ENCODE data around the gene FIBP. TPM values are rescaled to one million over a fixed set of nuclear protein-coding genes. Genes with fewer than 3 reads are reported as not detected.

Gene FIBP
- total RNA-seq, 1 donor: 129 TPM

DNA sequence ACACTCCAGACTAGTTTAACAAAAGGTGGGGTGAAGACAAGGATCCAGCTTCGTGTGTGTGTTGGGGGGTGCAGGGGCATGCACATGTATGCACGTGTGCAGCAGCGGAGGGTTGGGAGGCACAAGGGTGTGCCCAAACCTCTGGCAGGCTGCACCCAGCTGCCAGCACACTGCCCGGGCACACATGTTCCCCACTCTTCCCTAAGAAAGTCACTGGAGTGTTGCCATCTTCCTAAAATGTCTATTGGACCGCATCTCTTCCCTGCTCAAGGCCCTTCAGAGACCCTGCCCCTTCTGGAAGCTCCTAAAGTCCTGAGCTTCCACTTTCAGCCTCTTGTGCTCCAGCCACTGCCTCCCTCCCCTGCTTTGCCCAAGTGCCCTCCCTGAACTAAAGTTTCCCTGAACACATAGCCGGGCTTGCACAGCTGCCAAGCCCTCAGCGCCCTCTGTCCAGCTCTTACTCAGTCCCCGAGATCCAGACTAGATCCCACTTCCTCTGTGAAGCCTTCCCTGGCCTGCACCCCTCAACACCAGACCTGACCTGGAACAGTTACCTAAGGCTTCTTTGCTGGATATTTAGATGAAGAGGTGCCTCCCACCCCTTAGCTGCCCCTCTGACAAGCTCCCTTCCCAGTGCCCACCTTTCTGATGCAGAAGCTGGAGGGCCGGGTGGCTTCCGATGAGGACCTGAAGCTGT, 36.3 kb downstream of the FIBP start:
- peaks cover 46% of the 10 kb centered on the region for H4K20me1 ChIP-seq (ENCODE audit: insufficient read depth, low read length)
- H3K27ac ChIP-seq (ENCODE audit: low read depth, low read length): no peak overlapping the region
- H3K4me3 ChIP-seq (ENCODE audit: insufficient read depth, low read length): no peak overlapping the region
- peaks cover 58% of the 10 kb centered on the region for H3K36me3 ChIP-seq (ENCODE audit: insufficient read depth, low read length)
- TF ChIP-seq, protein P1, sequence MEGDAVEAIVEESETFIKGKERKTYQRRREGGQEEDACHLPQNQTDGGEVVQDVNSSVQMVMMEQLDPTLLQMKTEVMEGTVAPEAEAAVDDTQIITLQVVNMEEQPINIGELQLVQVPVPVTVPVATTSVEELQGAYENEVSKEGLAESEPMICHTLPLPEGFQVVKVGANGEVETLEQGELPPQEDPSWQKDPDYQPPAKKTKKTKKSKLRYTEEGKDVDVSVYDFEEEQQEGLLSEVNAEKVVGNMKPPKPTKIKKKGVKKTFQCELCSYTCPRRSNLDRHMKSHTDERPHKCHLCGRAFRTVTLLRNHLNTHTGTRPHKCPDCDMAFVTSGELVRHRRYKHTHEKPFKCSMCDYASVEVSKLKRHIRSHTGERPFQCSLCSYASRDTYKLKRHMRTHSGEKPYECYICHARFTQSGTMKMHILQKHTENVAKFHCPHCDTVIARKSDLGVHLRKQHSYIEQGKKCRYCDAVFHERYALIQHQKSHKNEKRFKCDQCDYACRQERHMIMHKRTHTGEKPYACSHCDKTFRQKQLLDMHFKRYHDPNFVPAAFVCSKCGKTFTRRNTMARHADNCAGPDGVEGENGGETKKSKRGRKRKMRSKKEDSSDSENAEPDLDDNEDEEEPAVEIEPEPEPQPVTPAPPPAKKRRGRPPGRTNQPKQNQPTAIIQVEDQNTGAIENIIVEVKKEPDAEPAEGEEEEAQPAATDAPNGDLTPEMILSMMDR (IDR thresholded peaks at IDR 0.05; ENCODE audit: extremely low read depth, low read depth, low read length): no peak
- DNase-seq (ENCODE audit: insufficient read length, low spot score, missing footprints): peak; percentile 50
- H3K79me2 ChIP-seq (ENCODE audit: insufficient read depth, low read length): peaks cover 41% of the 10 kb centered on the region
- H2AFZ ChIP-seq (ENCODE audit: low read length): no peak overlapping the region
- no peaks in the 10 kb centered on the region for H3K9me3 ChIP-seq (ENCODE audit: low read depth, low read length)
- H3K4me1 ChIP-seq (ENCODE audit: insufficient read depth, low read length): peaks cover 14% of the 10 kb centered on the region
- H3K27me3 ChIP-seq (ENCODE audit: insufficient read depth, low read length): no peaks in the 10 kb centered on the region
- no peak overlapping the region for H3K4me2 ChIP-seq (ENCODE audit: insufficient read depth, low read length)

DNA sequence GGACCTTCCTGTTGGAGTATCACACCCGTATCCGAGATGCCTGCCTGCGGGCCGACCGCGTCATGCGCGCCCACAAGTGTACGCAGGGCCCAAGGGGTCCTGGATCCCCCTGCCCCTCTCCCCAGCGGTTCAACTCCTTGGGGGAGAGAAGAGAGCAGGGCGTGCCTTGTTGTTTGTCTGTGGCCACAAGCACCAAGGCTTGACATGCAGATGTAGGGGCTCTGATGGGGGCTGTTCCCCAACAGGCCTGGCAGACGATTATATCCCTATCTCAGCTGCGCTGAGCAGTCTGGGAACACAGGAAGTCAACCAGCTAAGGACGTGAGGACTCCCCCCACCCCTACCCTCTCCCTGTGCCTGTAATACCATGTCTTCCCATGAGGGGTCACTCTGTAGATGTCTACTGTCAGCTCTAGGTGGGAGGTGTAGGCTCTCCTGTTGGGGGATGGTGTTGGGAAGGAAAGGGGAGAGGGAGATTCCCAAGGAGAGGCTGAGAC, 37.1 kb downstream of the FIBP start:
- Histone ChIP-seq H3K36me3 (ENCODE audit: insufficient read depth, low read length) (peaks cover 51% of the 10 kb centered on the region), H3K4me1 (ENCODE audit: insufficient read depth, low read length) (peaks cover 7% of the 10 kb centered on the region), H3K27me3 (ENCODE audit: insufficient read depth, low read length) (no peaks in the 10 kb centered on the region), H3K79me2 (ENCODE audit: insufficient read depth, low read length) (peaks cover 33% of the 10 kb centered on the region), H3K27ac (ENCODE audit: low read depth, low read length) (no peak overlapping the region), H3K4me3 (ENCODE audit: insufficient read depth, low read length) (no peak overlapping the region), H3K9me3 (ENCODE audit: low read depth, low read length) (no peaks in the 10 kb centered on the region), H2AFZ (ENCODE audit: low read length) (no peak overlapping the region), H4K20me1 (ENCODE audit: insufficient read depth, low read length) (peaks cover 38% of the 10 kb centered on the region), H3K4me2 (ENCODE audit: insufficient read depth, low read length) (no peak overlapping the region)
- TF ChIP-seq, protein P1 (IDR thresholded peaks at IDR 0.05; ENCODE audit: extremely low read depth, low read depth, low read length): peak; percentile 46
- DNase-seq (ENCODE audit: insufficient read length, low spot score, missing footprints): peak; percentile 76

DNA sequence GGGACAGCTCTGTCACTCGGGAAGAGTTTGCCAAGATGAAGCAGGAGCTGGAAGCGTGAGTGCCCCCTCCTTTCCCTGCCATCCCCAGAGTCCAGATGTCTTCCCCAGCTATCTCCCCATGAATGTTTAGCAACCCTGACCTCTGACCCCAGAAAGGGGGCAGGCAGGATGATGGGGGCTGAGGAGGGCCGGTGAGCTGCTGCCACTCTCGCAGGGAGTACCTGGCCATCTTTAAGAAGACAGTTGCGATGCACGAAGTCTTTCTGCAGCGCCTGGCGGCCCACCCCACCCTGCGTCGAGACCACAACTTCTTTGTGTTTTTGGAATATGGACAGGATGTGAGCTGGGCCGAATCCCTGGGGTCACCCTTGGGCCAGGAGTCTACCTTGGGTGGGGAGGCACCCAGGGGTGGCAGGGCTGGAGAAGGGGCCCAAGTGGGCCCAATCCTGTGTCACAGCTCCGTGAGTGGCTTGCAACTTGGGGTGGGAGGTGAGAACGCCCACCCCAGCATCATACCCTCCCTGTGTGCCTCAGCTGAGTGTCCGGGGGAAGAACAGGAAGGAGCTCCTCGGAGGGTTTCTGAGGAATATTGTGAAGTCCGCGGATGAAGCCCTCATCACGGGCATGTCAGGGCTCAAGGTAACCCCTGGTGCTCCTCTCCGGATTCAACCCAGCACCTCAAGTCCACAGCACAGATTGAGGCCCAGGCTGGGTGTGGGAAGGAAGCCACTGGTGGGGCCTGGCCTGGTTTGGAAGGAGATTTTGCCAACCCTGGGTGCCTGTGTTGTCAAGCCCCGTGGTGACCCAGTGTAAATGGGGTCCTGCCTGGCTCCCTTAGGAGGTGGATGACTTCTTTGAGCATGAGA, 37.8 kb downstream of the FIBP start:
- no peak overlapping the region for H2AFZ ChIP-seq (ENCODE audit: low read length)
- H3K36me3 ChIP-seq (ENCODE audit: insufficient read depth, low read length): peaks cover 44% of the 10 kb centered on the region
- peaks cover 26% of the 10 kb centered on the region for H3K79me2 ChIP-seq (ENCODE audit: insufficient read depth, low read length)
- peaks cover under 1% of the 10 kb centered on the region for H3K4me1 ChIP-seq (ENCODE audit: insufficient read depth, low read length)
- no peak overlapping the region for H3K4me2 ChIP-seq (ENCODE audit: insufficient read depth, low read length)
- TF ChIP-seq, protein P1 (IDR thresholded peaks at IDR 0.05; ENCODE audit: extremely low read depth, low read depth, low read length): no peak
- H3K9me3 ChIP-seq (ENCODE audit: low read depth, low read length): no peaks in the 10 kb centered on the region
- H3K27ac ChIP-seq (ENCODE audit: low read depth, low read length): no peak overlapping the region
- peak; percentile 78 for DNase-seq (ENCODE audit: insufficient read length, low spot score, missing footprints)
- H3K4me3 ChIP-seq (ENCODE audit: insufficient read depth, low read length): no peak overlapping the region
- H3K27me3 ChIP-seq (ENCODE audit: insufficient read depth, low read length): no peaks in the 10 kb centered on the region
- H4K20me1 ChIP-seq (ENCODE audit: insufficient read depth, low read length): peaks cover 31% of the 10 kb centered on the region

DNA sequence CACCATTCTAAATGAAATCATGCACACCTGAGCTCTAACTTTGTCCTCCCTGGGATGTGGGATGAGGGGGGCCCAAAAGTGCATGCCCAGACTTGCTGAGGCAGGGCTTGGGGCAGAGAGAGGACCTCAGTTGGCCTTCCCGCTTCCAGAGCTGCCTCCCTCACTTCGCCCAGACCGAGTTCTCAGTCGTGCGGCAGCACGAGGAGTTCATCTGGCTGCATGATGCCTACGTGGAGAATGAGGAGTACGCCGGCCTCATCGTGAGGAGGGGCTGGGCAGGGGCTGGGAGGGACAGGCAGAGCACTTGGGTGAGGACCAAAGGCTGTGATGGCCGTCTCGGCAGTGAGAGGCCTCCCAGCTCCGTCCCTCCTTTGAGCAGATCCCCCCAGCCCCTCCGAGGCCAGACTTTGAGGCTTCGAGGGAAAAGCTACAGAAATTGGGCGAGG, 38.5 kb downstream of the FIBP start:
- H3K4me2 ChIP-seq (ENCODE audit: insufficient read depth, low read length): no peak overlapping the region
- peaks cover 24% of the 10 kb centered on the region for H4K20me1 ChIP-seq (ENCODE audit: insufficient read depth, low read length)
- no peaks in the 10 kb centered on the region for H3K9me3 ChIP-seq (ENCODE audit: low read depth, low read length)
- no peaks in the 10 kb centered on the region for H3K4me1 ChIP-seq (ENCODE audit: insufficient read depth, low read length)
- TF ChIP-seq, protein P1 (IDR thresholded peaks at IDR 0.05; ENCODE audit: extremely low read depth, low read depth, low read length): no peak
- no peaks in the 10 kb centered on the region for H3K27me3 ChIP-seq (ENCODE audit: insufficient read depth, low read length)
- H2AFZ ChIP-seq (ENCODE audit: low read length): no peak overlapping the region
- H3K36me3 ChIP-seq (ENCODE audit: insufficient read depth, low read length): peaks cover 38% of the 10 kb centered on the region
- peak; percentile 83 for DNase-seq (ENCODE audit: insufficient read length, low spot score, missing footprints)
- peaks cover 20% of the 10 kb centered on the region for H3K79me2 ChIP-seq (ENCODE audit: insufficient read depth, low read length)
- H3K27ac ChIP-seq (ENCODE audit: low read depth, low read length): no peak overlapping the region
- no peak overlapping the region for H3K4me3 ChIP-seq (ENCODE audit: insufficient read depth, low read length)
